Right hindlimb (tissue), 1 donor: ENCODE data around the gene USP3.

ENCODE experiments used
- DNase-seq: peaks from one replicate; pipeline ENCODE4 v3.0.0-alpha.2; 2018

The USP3 gene

GRCh38 chr15:63595688-63596087 lies 91.3 kb downstream of the USP3 start:
- DNase-seq = no peak

GRCh38 chr15:63596676-63597037 lies 92.3 kb downstream of the USP3 start:
- DNase-seq = no peak

- peak; percentile 72 for DNase-seq
These were observed 92.8 kb downstream of the USP3 start, which contains the start of gene FBXL22 for GRCh38 chr15:63597038-63597790. Gene FBXL22, plus strand, starts transcription at chr15:63597387. Its CDS starts 6 bp downstream, at chr15:63597393.

GRCh38 chr15:63597821-63598220 lies 93.4 kb downstream of the USP3 start:
- no peak for DNase-seq

- peak; percentile 74 for DNase-seq
These were observed 94.3 kb downstream of the USP3 start for GRCh38 chr15:63598473-63599400.

DNA sequence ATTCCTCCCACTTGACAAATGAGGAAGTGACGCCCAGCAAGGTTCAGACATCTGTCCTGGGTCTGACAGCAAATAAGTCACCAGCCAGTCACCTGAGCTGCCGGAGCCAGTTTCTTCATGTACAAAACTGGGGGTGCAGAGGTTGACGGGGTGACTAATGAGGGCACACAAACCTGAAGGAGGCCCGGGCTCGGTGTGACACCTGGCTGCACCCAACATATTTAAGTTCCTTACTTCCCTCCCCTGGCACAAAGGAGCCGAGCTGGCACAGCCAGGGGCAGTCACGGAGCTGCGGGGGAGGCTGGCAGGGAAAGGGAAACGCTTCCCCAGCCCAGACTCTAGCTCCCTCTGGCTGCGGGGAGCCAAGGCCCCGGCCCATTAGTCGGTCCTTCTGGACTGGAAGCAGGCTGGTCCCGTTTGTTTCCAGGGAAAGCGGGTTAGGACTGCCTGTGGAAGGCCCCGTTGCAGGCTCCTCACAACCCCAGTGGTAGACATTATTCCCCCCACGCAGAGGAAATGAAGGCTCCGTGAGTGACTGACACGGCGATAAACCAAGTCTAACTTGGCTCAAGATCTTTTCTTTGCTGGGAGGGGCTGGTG lies 95.1 kb downstream of the USP3 start:
- peak; percentile 53 for DNase-seq

DNA sequence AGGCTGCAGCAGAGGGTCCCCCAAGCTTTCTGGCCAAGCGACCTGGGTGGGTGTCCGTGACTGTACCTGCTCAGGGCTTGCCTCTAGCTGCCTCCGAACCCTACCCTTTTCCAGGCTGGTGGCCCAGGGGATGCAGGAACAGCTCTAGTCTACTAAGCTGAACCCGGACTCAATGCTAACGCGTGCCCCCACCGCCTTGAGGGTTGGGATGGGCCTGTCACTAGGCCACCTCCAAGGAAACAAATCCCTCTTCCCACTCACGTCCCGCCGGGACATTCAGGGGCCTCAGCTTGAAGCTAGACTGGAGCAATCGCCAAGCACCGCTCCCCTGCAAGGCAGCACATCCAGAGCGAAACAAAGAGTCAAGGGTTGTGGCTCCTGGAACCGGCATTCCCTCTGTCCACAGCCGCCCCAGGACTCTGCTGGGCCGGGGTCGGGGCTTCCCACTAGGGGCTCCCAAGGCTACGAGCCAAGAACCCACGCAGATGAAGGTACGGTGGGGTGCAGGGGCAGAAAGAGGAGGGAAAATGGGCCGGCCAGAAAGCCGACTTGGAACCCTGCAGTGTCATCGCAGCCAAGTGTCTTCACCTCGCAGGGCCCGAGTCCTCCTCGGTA lies 95.7 kb downstream of the USP3 start:
- DNase-seq = no peak

GRCh38 chr15:63600616-63601025 lies 96.2 kb downstream of the USP3 start:
- DNase-seq = peak; percentile 93

GRCh38 chr15:63601026-63601703 lies 96.8 kb downstream of the USP3 start:
- DNase-seq = peak; percentile 59

- DNase-seq = no peak
These were observed 97.4 kb downstream of the USP3 start for GRCh38 chr15:63601704-63602185.

DNA sequence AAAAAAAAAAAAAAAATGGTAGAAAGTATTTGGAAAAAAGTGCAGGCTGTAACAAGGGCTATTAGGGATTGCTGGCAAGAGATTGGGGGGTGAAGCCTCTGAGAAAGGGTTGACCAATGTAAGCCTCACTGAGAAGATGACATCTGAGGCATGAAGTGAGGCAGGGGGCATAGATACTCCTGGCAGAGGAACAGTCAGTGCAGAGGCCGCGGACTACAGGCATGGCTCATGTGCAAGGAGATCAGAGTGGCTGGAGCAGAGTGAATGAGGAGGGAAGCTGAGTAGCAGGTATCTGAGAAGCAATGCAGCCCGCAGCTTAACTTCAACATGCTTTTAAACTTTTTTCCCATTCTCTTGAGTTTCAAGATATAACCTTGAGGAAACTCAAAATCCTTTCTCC lies 98.2 kb downstream of the USP3 start:
- no peak for DNase-seq

DNA sequence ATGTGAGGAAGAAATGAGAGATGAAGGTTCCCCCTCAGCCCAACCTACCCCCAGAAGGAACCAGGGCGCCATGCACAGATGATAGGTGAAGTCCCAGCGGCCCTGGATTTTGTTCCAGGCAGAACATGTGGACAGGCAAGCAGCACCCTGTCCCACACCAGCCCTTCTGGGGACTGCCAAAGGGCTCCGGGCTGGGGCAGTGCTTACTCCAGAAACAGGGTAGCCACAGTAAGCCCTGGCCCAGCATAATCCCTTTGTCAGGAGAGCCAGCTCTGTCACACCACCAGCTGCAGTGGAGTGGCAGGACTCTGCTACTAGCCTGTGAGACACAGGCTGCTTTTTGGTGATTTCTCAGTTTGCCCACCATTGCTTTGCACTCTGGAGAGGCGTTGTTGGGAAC lies 99.1 kb downstream of the USP3 start:
- DNase-seq = no peak

DNA sequence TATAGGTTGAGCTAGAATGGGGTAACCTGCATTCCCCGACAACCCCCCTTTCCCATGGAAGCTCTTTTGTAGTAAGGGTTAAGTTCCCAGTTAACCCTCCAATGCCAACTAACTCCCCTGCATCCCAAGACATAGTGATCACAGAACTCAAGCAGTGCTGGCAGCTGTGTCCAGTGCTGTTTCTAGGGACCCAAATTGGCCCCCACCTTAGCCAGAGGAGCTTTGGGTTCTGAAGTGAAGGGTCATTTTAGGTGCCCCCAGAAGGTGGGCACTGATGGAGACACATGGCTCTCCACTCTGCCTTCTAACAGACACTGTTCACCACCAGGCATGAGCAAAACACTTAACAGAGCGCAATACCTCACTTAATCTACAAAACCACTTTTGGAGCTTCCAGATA lies 99.9 kb downstream of the USP3 start:
- DNase-seq = no peak

GRCh38 chr15:63605036-63605435 lies 100.6 kb downstream of the USP3 start:
- DNase-seq = no peak

DNA sequence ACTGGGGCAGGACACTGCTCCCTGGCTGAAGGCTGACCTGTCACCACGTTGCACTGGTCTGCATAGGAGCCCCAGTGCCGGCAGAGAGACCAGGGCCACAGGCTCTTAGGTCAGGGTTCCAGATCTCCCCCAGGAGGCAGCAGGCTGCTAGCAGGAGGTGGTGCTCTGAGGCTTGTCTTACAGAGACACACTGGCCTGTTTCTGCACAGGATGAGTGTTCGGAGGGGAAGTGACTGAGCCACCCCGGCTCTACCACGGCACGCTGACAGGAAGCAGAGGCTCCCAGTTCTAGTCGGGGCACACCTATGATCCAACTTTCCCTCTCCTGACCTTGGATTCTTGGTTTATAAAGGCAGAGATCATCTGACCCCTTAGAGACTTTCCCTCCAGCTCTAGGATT lies 101.4 kb downstream of the USP3 start:
- DNase-seq = no peak

DNA sequence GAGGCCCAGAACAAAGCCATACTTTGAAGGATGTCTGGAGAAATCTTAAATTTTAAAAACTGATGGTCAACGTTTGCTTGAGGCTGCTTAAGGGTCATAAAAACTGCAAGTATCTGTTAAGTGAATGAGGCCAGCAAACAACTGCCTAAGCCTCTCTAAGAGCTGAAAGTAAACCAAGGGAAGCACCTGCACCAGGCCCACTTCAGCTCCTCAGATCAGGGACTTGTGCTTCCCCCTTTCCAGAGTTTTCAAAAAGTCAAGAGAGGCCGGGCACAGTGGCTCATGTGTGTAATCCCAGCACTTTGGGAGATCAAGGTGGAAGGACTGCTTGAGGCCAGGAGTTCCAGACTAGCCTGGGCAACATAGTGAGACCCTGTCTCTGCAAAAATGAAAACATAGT lies 101.9 kb downstream of the USP3 start:
- DNase-seq = no peak

DNA sequence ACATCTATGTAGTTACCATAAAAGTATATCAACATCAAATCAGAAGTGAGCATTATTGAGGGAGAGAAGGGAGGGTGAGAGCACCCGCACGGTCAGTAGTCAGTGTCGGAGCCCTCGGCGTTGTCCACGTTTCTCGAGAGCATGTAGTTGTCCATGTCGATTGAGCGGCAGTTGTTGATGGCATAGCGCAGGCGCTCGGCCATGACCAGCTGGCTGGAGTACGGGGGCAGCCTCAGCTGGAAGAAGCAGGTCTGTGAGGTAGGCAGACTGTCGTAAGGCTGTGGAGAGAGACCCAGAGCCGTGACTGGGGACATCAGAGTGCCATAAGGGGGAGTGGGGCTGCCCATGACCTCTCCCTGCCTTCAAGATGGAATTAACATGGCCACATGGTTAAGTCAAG lies 104.6 kb downstream of the USP3 start:
- no peak for DNase-seq

DNA sequence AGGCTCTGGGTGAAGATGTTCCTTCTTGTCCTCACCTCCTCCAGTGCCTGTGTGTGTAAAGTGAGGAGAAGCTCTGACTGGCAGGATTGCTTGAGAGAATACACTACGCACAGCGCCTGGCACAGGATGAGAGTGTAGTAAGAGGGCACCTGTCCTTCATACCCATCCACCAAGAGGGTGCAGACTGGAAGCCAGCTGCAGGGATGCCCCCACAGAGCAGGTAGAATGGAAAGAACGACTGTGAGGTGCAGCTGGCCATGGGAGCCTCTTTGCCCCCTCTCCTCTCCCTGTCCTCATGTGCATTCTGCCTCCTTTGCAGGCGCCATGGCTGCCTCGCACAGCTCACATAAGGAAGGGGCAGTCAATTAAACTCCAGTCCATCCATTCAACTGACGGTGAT lies 105.1 kb downstream of the USP3 start:
- DNase-seq = no peak

- DNase-seq = peak; percentile 88
These were observed 105.9 kb downstream of the USP3 start for GRCh38 chr15:63610209-63610841.

- peak; percentile 71 for DNase-seq
These were observed 106.8 kb downstream of the USP3 start for GRCh38 chr15:63611177-63611576.

- DNase-seq = no peak
These were observed 107.9 kb downstream of the USP3 start for GRCh38 chr15:63612300-63612699.

DNA sequence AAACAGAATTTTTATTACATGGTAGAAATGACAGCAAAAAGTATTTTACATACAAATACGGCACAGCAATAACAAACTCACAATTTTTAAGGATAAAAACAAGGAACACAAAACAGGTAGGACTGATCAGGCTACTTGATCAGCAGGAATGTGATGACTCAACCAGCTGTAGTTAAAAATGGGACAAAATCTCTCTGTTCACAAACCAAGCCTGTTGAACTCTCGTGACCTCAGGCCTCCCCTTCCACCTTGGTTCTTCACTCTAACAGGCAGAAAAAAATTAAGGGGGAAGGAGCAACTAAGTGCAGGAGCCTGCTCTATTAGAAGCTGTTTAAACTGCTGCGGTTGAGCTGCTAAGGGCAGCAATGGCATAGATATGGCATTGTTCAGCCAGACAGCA lies 111.5 kb downstream of the USP3 start:
- no peak for DNase-seq
